Activated T-helper 1 cell treated with Interleukin-2 at 50 U/mL for 16 hours (primary cell): Measurements from ENCODE around the gene PRDM9.
"Not testable (repeated sequence)": the region's sequence is repeated elsewhere in the genome, so short reads cannot be mapped to it uniquely, and the experiment has no call there.

Source experiments
- DNase-seq: peaks from one replicate; pipeline ENCODE4 v3.0.0-alpha.2; 2020; ENCODE audit warnings: low read depth

PRDM9 gene

GRCh38 chr5:23527216-23527920 lies 20.0 kb downstream of the PRDM9 start:
- not testable (repeated sequence) for DNase-seq

- DNase-seq, result no peak
Measured at GRCh38 chr5:23528677-23529076, 21.3 kb downstream of the PRDM9 start.

DNA sequence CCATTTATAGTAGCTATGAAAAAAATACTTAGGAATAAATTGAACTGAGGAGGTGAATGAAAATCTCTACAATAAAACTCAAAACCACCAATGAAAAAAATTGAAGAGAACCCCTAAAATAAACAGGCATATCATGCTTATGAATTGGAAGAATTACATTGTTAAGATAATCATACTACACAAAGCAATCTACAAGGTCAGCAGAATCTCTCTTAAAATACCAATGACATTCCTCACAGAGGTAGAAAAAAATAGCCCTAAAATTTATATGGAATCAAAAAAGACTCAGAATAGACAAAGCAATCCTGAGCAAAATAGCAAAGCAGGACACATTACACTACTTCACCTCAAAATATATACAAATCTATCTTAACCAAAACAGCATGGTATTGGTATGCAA lies 23.2 kb downstream of the PRDM9 start:
- DNase-seq, result no peak

- no peak for DNase-seq
Measured at GRCh38 chr5:23571059-23571458, 63.6 kb downstream of the PRDM9 start.
